GM18498 (cell line): ENCODE measurements around the gene LRRC75A.
A peak's percentile ranks its signal among the peaks of the same experiment; 100 is the strongest.
"Not testable (repeated sequence)": the region's sequence is repeated elsewhere in the genome, so short reads cannot be mapped to it uniquely, and the experiment has no call there.

Source experiments
- ATAC-seq: cut with Tn5 transposase; IDR thresholded peaks from one replicate; pipeline ENCODE4 v1.9.1; 2021; ENCODE audit warnings: mild to moderate bottlenecking, moderate library complexity; ENCODE audit not compliant: unreplicated experiment

The LRRC75A gene

GRCh38 chr17:16491703-16492612, at the start of gene LRRC75A:
LRRC75A (minus strand) TSS chr17:16492193; CDS start chr17:16491990, 203 bp downstream.
- peak; percentile 72 for ATAC-seq

- ATAC-seq: no peak
These were observed 45.1 kb upstream of the LRRC75A start for GRCh38 chr17:16537130-16537458.

- no peak for ATAC-seq
These were observed 42.2 kb upstream of the LRRC75A start for GRCh38 chr17:16534236-16534635.

GRCh38 chr17:16529906-16530305, 37.9 kb upstream of the LRRC75A start:
- ATAC-seq: no peak

- no peak for ATAC-seq
These were observed 35.3 kb upstream of the LRRC75A start for GRCh38 chr17:16527298-16527697.

GRCh38 chr17:16525556-16525955, 33.6 kb upstream of the LRRC75A start:
- ATAC-seq: not testable (repeated sequence)

- peak; percentile 79 for ATAC-seq
These were observed 29.2 kb upstream of the LRRC75A start for GRCh38 chr17:16521070-16521727.

GRCh38 chr17:16519021-16519420, 27.0 kb upstream of the LRRC75A start:
- no peak for ATAC-seq

- ATAC-seq: no peak
These were observed 25.5 kb upstream of the LRRC75A start for GRCh38 chr17:16517477-16517876.

- ATAC-seq: no peak
These were observed 24.6 kb upstream of the LRRC75A start for GRCh38 chr17:16516594-16517051.

GRCh38 chr17:16515933-16516332, 23.9 kb upstream of the LRRC75A start:
- ATAC-seq: no peak

GRCh38 chr17:16513873-16514272, 21.9 kb upstream of the LRRC75A start:
- no peak for ATAC-seq

- no peak for ATAC-seq
These were observed 20.0 kb upstream of the LRRC75A start for GRCh38 chr17:16512011-16512410.

GRCh38 chr17:16511593-16511992, 19.6 kb upstream of the LRRC75A start:
- no peak for ATAC-seq

GRCh38 chr17:16507918-16508533, 16.0 kb upstream of the LRRC75A start:
- ATAC-seq: no peak

- no peak for ATAC-seq
These were observed 14.2 kb upstream of the LRRC75A start for GRCh38 chr17:16506188-16506587.

GRCh38 chr17:16504984-16505383, 13.0 kb upstream of the LRRC75A start:
- no peak for ATAC-seq

GRCh38 chr17:16496820-16497489, 5.0 kb upstream of the LRRC75A start:
- ATAC-seq: no peak

GRCh38 chr17:16495980-16496819, 4.2 kb upstream of the LRRC75A start:
- ATAC-seq: no peak

- no peak for ATAC-seq
These were observed 3.6 kb upstream of the LRRC75A start for GRCh38 chr17:16495561-16495960.
